Measurements from ENCODE around the gene FNDC3B.
"Not testable (repeated sequence)": the region's sequence is repeated elsewhere in the genome, so short reads cannot be mapped to it uniquely, and the experiment has no call there.

FNDC3B gene

GRCh38 chr3:172090035-172090434 lies 50.7 kb downstream of the FNDC3B start:
- Histone ChIP-seq H3K9ac (ENCODE audit: low read length) (no peak overlapping the region), H3K36me3 (ENCODE audit: control insufficient read depth, low read depth, low read length) (no peaks in the 10 kb centered on the region), H3K9me3 (ENCODE audit: control insufficient read depth, low read depth, low read length) (no peaks in the 10 kb centered on the region), H3K27me3 (ENCODE audit: control insufficient read depth, insufficient read depth, low read length) (no peaks in the 10 kb centered on the region), H3K4me1 (ENCODE audit: control insufficient read depth, low read depth, low read length) (peaks cover 22% of the 10 kb centered on the region), H3K4me3 (ENCODE audit: low read length) (no peak overlapping the region), H3K27ac (ENCODE audit: low read length) (peak overlapping the region; percentile 47)

DNA sequence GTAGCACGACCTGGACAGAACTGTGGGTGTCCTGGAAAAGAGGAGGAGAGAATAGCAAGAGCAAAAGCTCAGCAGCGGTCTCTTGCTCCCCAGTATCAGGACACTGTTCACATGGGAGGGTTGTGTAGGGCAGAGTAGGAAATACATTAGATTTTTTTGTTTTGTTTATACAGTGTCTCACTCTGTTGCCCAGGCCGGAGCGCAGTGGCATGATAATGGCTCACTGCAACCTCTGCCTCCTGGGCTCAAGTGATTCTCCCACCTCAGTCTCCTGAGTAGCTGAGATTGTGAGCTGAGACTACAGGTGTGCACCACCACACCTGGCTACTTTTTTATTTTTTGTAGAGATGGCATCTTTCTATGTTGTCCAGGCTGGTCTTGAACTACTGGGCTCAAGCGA lies 53.3 kb downstream of the FNDC3B start:
- no peak overlapping the region for H3K27ac ChIP-seq (ENCODE audit: low read length)
- H3K9ac ChIP-seq (ENCODE audit: low read length) = no peak overlapping the region
- H3K36me3 ChIP-seq (ENCODE audit: control insufficient read depth, low read depth, low read length) = no peaks in the 10 kb centered on the region
- no peak overlapping the region for H3K4me3 ChIP-seq (ENCODE audit: low read length)
- H3K27me3 ChIP-seq (ENCODE audit: control insufficient read depth, insufficient read depth, low read length) = no peaks in the 10 kb centered on the region
- peaks cover 25% of the 10 kb centered on the region for H3K4me1 ChIP-seq (ENCODE audit: control insufficient read depth, low read depth, low read length)
- no peaks in the 10 kb centered on the region for H3K9me3 ChIP-seq (ENCODE audit: control insufficient read depth, low read depth, low read length)

DNA sequence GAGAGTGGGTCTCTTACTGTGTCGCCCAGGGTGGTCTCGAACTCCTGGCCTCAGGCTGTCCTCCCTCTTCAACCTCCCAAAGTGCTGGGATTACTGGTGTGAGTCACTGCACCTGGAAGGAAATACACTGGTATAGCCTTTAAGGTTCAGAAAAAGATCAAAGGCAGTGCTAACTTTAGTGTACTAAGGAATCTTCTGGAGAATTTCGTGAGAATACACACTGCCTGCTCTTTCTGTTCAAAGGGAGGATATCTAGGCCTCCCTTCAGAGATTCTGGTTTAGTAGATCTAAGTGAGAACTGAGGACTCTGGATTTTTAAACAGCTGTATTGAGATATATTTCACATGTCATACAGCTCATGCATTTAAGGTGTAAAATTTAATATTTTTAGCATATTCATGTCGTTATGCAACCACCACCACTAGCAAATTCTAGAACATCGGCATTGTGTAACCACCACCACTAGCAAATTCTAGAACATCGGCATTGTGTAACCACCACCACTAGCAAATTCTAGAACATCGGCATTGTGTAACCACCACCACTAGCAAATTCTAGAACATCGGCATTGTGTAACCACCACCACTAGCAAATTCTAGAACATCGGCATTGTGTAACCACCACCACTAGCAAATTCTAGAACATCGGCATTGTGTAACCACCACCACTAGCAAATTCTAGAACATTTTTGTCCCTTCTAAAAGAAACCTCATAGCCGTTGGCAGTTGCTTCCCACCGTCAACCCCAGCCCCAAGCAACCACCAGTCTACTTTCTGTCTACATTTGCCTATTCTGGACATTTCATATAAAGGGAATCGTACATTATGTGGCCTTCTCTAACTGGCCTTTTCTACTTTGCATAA lies 54.4 kb downstream of the FNDC3B start:
- not testable (repeated sequence) for H3K27me3 ChIP-seq (ENCODE audit: control insufficient read depth, insufficient read depth, low read length); H3K36me3 ChIP-seq (ENCODE audit: control insufficient read depth, low read depth, low read length); H3K4me3 ChIP-seq (ENCODE audit: low read length); H3K9ac ChIP-seq (ENCODE audit: low read length); H3K27ac ChIP-seq (ENCODE audit: low read length); H3K9me3 ChIP-seq (ENCODE audit: control insufficient read depth, low read depth, low read length)
- peaks cover 30% of the 10 kb centered on the region for H3K4me1 ChIP-seq (ENCODE audit: control insufficient read depth, low read depth, low read length)

GRCh38 chr3:172094621-172095557 lies 55.5 kb downstream of the FNDC3B start:
- H3K36me3 ChIP-seq (ENCODE audit: control insufficient read depth, low read depth, low read length) = no peaks in the 10 kb centered on the region
- H3K27ac ChIP-seq (ENCODE audit: low read length) = no peak overlapping the region
- H3K4me1 ChIP-seq (ENCODE audit: control insufficient read depth, low read depth, low read length) = peaks cover 37% of the 10 kb centered on the region
- H3K4me3 ChIP-seq (ENCODE audit: low read length) = no peak overlapping the region
- no peak overlapping the region for H3K9ac ChIP-seq (ENCODE audit: low read length)
- H3K27me3 ChIP-seq (ENCODE audit: control insufficient read depth, insufficient read depth, low read length) = no peaks in the 10 kb centered on the region
- no peaks in the 10 kb centered on the region for H3K9me3 ChIP-seq (ENCODE audit: control insufficient read depth, low read depth, low read length)

GRCh38 chr3:172096881-172097420 lies 57.6 kb downstream of the FNDC3B start:
- Histone ChIP-seq H3K27ac (ENCODE audit: low read length) (no peak overlapping the region), H3K4me3 (ENCODE audit: low read length) (no peak overlapping the region), H3K9ac (ENCODE audit: low read length) (no peak overlapping the region), H3K4me1 (ENCODE audit: control insufficient read depth, low read depth, low read length) (peaks cover 39% of the 10 kb centered on the region), H3K9me3 (ENCODE audit: control insufficient read depth, low read depth, low read length) (no peaks in the 10 kb centered on the region), H3K27me3 (ENCODE audit: control insufficient read depth, insufficient read depth, low read length) (no peaks in the 10 kb centered on the region), H3K36me3 (ENCODE audit: control insufficient read depth, low read depth, low read length) (no peaks in the 10 kb centered on the region)

DNA sequence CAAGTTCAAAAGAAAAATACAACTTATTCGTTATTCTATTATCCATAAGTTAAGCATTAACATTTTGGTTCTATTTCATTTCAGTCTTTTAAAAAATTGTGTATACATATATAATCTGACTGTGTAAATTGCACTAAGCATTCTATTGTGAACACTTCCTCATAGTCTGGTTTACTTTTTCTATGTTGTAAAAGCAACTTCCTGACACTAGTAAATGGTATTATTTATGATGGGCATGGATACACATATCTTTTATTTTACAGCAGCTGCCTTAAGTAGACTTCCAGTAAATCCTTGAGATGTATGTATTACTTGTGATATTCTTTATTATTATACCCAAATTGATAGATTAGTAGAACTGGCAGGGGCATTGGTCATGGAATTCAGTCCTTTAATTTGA lies 58.2 kb downstream of the FNDC3B start:
- Histone ChIP-seq H3K4me1 (ENCODE audit: control insufficient read depth, low read depth, low read length) (peaks cover 39% of the 10 kb centered on the region), H3K27ac (ENCODE audit: low read length) (no peak overlapping the region), H3K27me3 (ENCODE audit: control insufficient read depth, insufficient read depth, low read length) (no peaks in the 10 kb centered on the region), H3K9me3 (ENCODE audit: control insufficient read depth, low read depth, low read length) (no peaks in the 10 kb centered on the region), H3K36me3 (ENCODE audit: control insufficient read depth, low read depth, low read length) (no peaks in the 10 kb centered on the region), H3K9ac (ENCODE audit: low read length) (no peak overlapping the region), H3K4me3 (ENCODE audit: low read length) (no peak overlapping the region)

DNA sequence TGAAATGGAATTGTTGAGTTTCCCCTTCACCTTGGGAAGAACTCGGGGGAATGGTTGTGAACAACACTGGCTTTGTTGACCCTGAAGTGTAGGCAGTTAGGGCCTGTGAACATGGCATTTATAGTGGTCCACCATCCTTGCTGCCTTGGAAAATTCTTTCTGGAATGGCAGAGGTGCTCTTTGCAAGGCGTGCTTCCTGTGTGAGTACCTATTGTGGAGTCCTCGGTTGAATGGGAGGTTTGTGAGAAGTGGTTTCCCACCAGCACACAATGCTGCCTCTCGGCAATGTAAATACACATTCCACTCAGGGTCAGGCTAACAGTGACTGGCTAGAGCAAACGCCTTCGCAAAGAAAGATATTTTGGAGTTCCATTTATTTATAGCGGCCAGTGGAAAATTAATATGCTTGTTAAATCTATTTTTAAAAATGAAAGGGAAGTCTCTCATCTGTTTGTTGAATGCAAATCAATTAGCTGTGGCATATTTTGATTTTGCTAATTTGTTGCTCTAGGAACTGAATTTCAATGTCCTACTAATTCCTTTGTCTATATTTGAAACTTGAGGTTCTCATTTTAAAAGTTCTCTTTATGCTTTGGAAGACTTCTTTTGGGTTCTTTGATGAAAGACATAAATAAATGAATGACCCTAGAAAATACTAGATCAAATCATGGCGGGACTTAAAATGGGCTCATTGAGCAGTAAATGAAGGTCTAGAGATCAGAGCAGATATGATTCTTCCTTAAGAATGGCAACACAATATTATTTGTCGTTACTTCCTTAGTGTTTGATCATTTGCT lies 59.5 kb downstream of the FNDC3B start:
- no peaks in the 10 kb centered on the region for H3K36me3 ChIP-seq (ENCODE audit: control insufficient read depth, low read depth, low read length)
- H3K4me3 ChIP-seq (ENCODE audit: low read length) = peak overlapping the region; percentile 14
- H3K4me1 ChIP-seq (ENCODE audit: control insufficient read depth, low read depth, low read length) = peaks cover 45% of the 10 kb centered on the region
- H3K27me3 ChIP-seq (ENCODE audit: control insufficient read depth, insufficient read depth, low read length) = no peaks in the 10 kb centered on the region
- H3K9me3 ChIP-seq (ENCODE audit: control insufficient read depth, low read depth, low read length) = no peaks in the 10 kb centered on the region
- peak overlapping the region; percentile 42 for H3K27ac ChIP-seq (ENCODE audit: low read length)
- no peak overlapping the region for H3K9ac ChIP-seq (ENCODE audit: low read length)

GRCh38 chr3:172099495-172099808 lies 60.1 kb downstream of the FNDC3B start:
- H3K27ac ChIP-seq (ENCODE audit: low read length) = no peak overlapping the region

GRCh38 chr3:172100482-172100881 lies 61.1 kb downstream of the FNDC3B start:
- Histone ChIP-seq H3K9me3 (ENCODE audit: control insufficient read depth, low read depth, low read length) (no peaks in the 10 kb centered on the region), H3K36me3 (ENCODE audit: control insufficient read depth, low read depth, low read length) (no peaks in the 10 kb centered on the region), H3K27ac (ENCODE audit: low read length) (no peak overlapping the region), H3K27me3 (ENCODE audit: control insufficient read depth, insufficient read depth, low read length) (no peaks in the 10 kb centered on the region), H3K4me3 (ENCODE audit: low read length) (no peak overlapping the region), H3K4me1 (ENCODE audit: control insufficient read depth, low read depth, low read length) (peaks cover 56% of the 10 kb centered on the region), H3K9ac (ENCODE audit: low read length) (no peak overlapping the region)

More at GRCh38 chr3:172099495-172099808, 60.1 kb downstream of the FNDC3B start:
- peaks cover 49% of the 10 kb centered on the region for H3K4me1 ChIP-seq (ENCODE audit: control insufficient read depth, low read depth, low read length)
- no peaks in the 10 kb centered on the region for H3K27me3 ChIP-seq (ENCODE audit: control insufficient read depth, insufficient read depth, low read length)
- no peak overlapping the region for H3K4me3 ChIP-seq (ENCODE audit: low read length)
- H3K9ac ChIP-seq (ENCODE audit: low read length) = no peak overlapping the region
- H3K36me3 ChIP-seq (ENCODE audit: control insufficient read depth, low read depth, low read length) = no peaks in the 10 kb centered on the region
- no peaks in the 10 kb centered on the region for H3K9me3 ChIP-seq (ENCODE audit: control insufficient read depth, low read depth, low read length)

DNA sequence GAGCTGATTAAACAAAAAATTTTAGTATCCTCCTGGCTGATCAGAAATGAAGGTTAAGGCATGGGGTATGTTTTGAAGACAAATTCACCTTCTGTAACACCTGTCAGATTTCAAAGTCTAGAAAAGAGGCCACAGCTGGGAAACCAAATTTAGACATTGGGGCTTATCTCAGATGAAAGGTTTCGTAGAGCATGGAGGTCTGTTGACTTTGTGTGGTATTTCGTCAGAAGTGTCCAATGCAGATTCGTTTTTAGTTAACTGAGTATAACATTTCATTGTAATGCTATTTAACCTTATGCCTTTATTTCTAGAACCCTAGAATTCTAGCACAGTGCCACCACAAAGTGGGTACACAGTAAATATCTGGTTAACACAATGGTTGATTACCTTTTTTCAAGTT lies 61.7 kb downstream of the FNDC3B start:
- no peaks in the 10 kb centered on the region for H3K36me3 ChIP-seq (ENCODE audit: control insufficient read depth, low read depth, low read length)
- H3K4me1 ChIP-seq (ENCODE audit: control insufficient read depth, low read depth, low read length) = peaks cover 54% of the 10 kb centered on the region
- no peak overlapping the region for H3K4me3 ChIP-seq (ENCODE audit: low read length)
- no peak overlapping the region for H3K9ac ChIP-seq (ENCODE audit: low read length)
- H3K9me3 ChIP-seq (ENCODE audit: control insufficient read depth, low read depth, low read length) = no peaks in the 10 kb centered on the region
- no peak overlapping the region for H3K27ac ChIP-seq (ENCODE audit: low read length)
- H3K27me3 ChIP-seq (ENCODE audit: control insufficient read depth, insufficient read depth, low read length) = no peaks in the 10 kb centered on the region
